Measurements from ENCODE around the gene BAIAP2L1.

Gene BAIAP2L1

GRCh38 chr7:98315318-98315993 is 85.4 kb downstream of the BAIAP2L1 start:
- H3K27ac ChIP-seq: no peak overlapping the region

GRCh38 chr7:98314469-98314868 is 86.4 kb downstream of the BAIAP2L1 start:
- H3K27ac ChIP-seq: no peak overlapping the region
- TF ChIP-seq, protein P1, sequence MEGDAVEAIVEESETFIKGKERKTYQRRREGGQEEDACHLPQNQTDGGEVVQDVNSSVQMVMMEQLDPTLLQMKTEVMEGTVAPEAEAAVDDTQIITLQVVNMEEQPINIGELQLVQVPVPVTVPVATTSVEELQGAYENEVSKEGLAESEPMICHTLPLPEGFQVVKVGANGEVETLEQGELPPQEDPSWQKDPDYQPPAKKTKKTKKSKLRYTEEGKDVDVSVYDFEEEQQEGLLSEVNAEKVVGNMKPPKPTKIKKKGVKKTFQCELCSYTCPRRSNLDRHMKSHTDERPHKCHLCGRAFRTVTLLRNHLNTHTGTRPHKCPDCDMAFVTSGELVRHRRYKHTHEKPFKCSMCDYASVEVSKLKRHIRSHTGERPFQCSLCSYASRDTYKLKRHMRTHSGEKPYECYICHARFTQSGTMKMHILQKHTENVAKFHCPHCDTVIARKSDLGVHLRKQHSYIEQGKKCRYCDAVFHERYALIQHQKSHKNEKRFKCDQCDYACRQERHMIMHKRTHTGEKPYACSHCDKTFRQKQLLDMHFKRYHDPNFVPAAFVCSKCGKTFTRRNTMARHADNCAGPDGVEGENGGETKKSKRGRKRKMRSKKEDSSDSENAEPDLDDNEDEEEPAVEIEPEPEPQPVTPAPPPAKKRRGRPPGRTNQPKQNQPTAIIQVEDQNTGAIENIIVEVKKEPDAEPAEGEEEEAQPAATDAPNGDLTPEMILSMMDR (conservative IDR thresholded peaks at IDR 0.05): no peak
- TF ChIP-seq ZFX (IDR thresholded peaks at IDR 0.05): no peak

More at GRCh38 chr7:98315318-98315993, 85.4 kb downstream of the BAIAP2L1 start:
- no peak for TF ChIP-seq ZFX (IDR thresholded peaks at IDR 0.05)
- TF ChIP-seq, protein P1 (conservative IDR thresholded peaks at IDR 0.05): no peak

- TF ChIP-seq, protein P1 (conservative IDR thresholded peaks at IDR 0.05): no peak
- TF ChIP-seq ZFX (IDR thresholded peaks at IDR 0.05): no peak
- H3K27ac ChIP-seq: no peak overlapping the region
Observed at GRCh38 chr7:98312201-98312600, 88.7 kb downstream of the BAIAP2L1 start.

- no peak overlapping the region for H3K27ac ChIP-seq
- no peak for TF ChIP-seq ZFX (IDR thresholded peaks at IDR 0.05)
- TF ChIP-seq, protein P1 (conservative IDR thresholded peaks at IDR 0.05): no peak
Observed at GRCh38 chr7:98309566-98309965, 91.3 kb downstream of the BAIAP2L1 start.

GRCh38 chr7:98307971-98308466 is 92.9 kb downstream of the BAIAP2L1 start:
- H3K27ac ChIP-seq: no peak overlapping the region
- TF ChIP-seq, protein P1 (conservative IDR thresholded peaks at IDR 0.05): no peak
- TF ChIP-seq ZFX (IDR thresholded peaks at IDR 0.05): no peak

GRCh38 chr7:98305951-98306535 is 94.8 kb downstream of the BAIAP2L1 start:
- TF ChIP-seq ZFX (IDR thresholded peaks at IDR 0.05): no peak
- no peak overlapping the region for H3K27ac ChIP-seq

GRCh38 chr7:98303906-98304305 is 97.0 kb downstream of the BAIAP2L1 start:
- TF ChIP-seq ZFX (IDR thresholded peaks at IDR 0.05): no peak
- TF ChIP-seq, protein P1 (conservative IDR thresholded peaks at IDR 0.05): no peak
- H3K27ac ChIP-seq: no peak overlapping the region

Data from C4-2B (cell line).